HepG2 (cell line): Measurements from ENCODE around the gene ORC4. TPM values are rescaled to one million over a fixed set of nuclear protein-coding genes. Genes with fewer than 3 reads are reported as not detected.

Experiments used
- ATAC-seq: fragments of 200-7000 bp; cut with Tn5 transposase; 3 replicates; pipeline ENCODE4 v1.9.1; 2020; ENCODE audit warnings: mild to moderate bottlenecking, moderate library complexity
- BruUV-seq: library from RNA; stranded (reverse); fragments of 400-500 nt; replicated peaks from 2 replicates; lab custom pipeline; 2021; lab: Mats Ljungman, UMichigan
- CTCF ChIA-PET: fragments of 300-600 bp; formaldehyde crosslinking; extraction: SDS; loops from one replicate; lab custom pipeline; 2021; ENCODE audit warnings: low total read pairs, inconsistent platforms, low intra/inter-chr PET ratio; lab: Yijun Ruan, JAX
- POLR2A ChIA-PET: fragments of 350-600 bp; sonication (Branson Sonifier 250); formaldehyde crosslinking; loops from one replicate; lab custom pipeline; 2020; ENCODE audit warnings: antibody characterized with exemption, inconsistent platforms; lab: Yijun Ruan, JAX
- DNase-seq: peaks from one replicate; pipeline ENCODE4 v3.0.0-alpha.2; 2015; ENCODE audit warnings: low spot score
- FAIRE-seq: peaks from 3 replicates; lab custom pipeline; 2011; peaks lifted over from hg19 to GRCh38; lab: Jason Lieb, UNC
- H2AFZ ChIP-seq: one replicate; pipeline ENCODE4 v1.6.1; 2011; ENCODE audit warnings: low read length, inconsistent platforms
- H3K27ac ChIP-seq: fragments of 300-600 bp; 3 replicates; pipeline ENCODE4 v1.8.0; 2011; ENCODE audit warnings: mixed run types, mild to moderate bottlenecking, mixed read lengths, low read length, inconsistent platforms; ENCODE audit not compliant: insufficient read depth; ENCODE audit errors: extremely low read length
- H3K27me3 ChIP-seq, 2 experiments: fragments of 200-600 bp in 1 of 2; 2 replicates in 1 of 2; 3 replicates in 1 of 2; pipeline versions ENCODE4 v1.6.0 to v1.8.0; 2011; ENCODE audit warnings: low read length in 2 of 2, mild to moderate bottlenecking in 2 of 2, moderate library complexity in 2 of 2, inconsistent platforms in 1 of 2; ENCODE audit not compliant: insufficient read depth in 2 of 2, control insufficient read depth in 1 of 2
- H3K36me3 ChIP-seq, 2 experiments: fragments of 200-600 bp in 1 of 2; replicated peaks in 1 of 2; 2 replicates in 1 of 2; 3 replicates in 1 of 2; pipeline versions ENCODE4 v1.5.1 to v1.8.0; 2011; ENCODE audit warnings: low read length in 2 of 2, inconsistent platforms in 1 of 2; ENCODE audit not compliant: insufficient read depth in 2 of 2, control insufficient read depth in 1 of 2
- H3K4me1 ChIP-seq: 2 replicates; pipeline ENCODE4 v1.5.1; 2012; ENCODE audit warnings: low read length, inconsistent platforms; ENCODE audit not compliant: insufficient read depth
- H3K4me2 ChIP-seq: 2 replicates; pipeline ENCODE4 v1.6.0; 2011; ENCODE audit warnings: low read depth, low read length, inconsistent platforms
- H3K4me3 ChIP-seq, 3 experiments: fragments of 200-600 bp in 1 of 3; sonication (generic), shearing (Covaris generic) in 1 of 3; replicated peaks in 1 of 3; 2 replicates each; pipeline ENCODE4 v1.5.1; 2011 to 2016; ENCODE audit warnings: low read length in 3 of 3, inconsistent platforms in 2 of 3, low read depth in 2 of 3, mild to moderate bottlenecking in 2 of 3, control low read depth in 1 of 3, mixed read lengths in 1 of 3; ENCODE audit not compliant: insufficient read depth in 1 of 3
- H3K79me2 ChIP-seq: one replicate; pipeline ENCODE4 v1.6.1; 2011; ENCODE audit warnings: low read length, inconsistent platforms; ENCODE audit not compliant: insufficient read depth
- H3K9ac ChIP-seq: 2 replicates; pipeline ENCODE4 v1.6.0; 2011; ENCODE audit warnings: mild to moderate bottlenecking, low read depth, low read length, inconsistent platforms; ENCODE audit not compliant: insufficient read depth
- H3K9me3 ChIP-seq: 2 replicates; pipeline ENCODE4 v1.5.1; 2012; ENCODE audit warnings: mild to moderate bottlenecking, low read length
- H4K20me1 ChIP-seq: 2 replicates; pipeline ENCODE4 v1.6.0; 2011; ENCODE audit warnings: inconsistent platforms, mild to moderate bottlenecking, low read length, moderate library complexity; ENCODE audit not compliant: insufficient read depth
- ATF7 ChIP-seq, 2 experiments: fragments of 450-650 bp in 1 of 2; sonication (generic) in 1 of 2; formaldehyde crosslinking in 1 of 2; IDR thresholded peaks; 2 replicates each; pipeline versions ENCODE4 v1.4.0 to v1.6.1; 2016 to 2020; ENCODE audit warnings: antibody characterized with exemption in 1 of 2, mild to moderate bottlenecking in 1 of 2, missing genetic modification reagents in 1 of 2
- FOXP1 ChIP-seq, 2 experiments: fragments of 450-650 bp in 1 of 2; IDR thresholded peaks; 2 replicates each; pipeline ENCODE4 v1.6.1; 2017 to 2018; ENCODE audit warnings: antibody characterized with exemption in 1 of 2
- HNRNPK ChIP-seq: fragments of 200-400 bp; formaldehyde crosslinking; IDR thresholded peaks from 2 replicates; pipeline ENCODE4 v1.6.1; 2018; ENCODE audit warnings: low read length, low read depth, moderate library complexity, mild to moderate bottlenecking; ENCODE audit not compliant: poor library complexity, severe bottlenecking
- KAT2B ChIP-seq: fragments of 150-350 bp; IDR thresholded peaks from 2 replicates; pipeline ENCODE4 v1.6.1; 2014; ENCODE audit warnings: low read depth, low read length, borderline replicate concordance
- KAT8 ChIP-seq: IDR thresholded peaks from 2 replicates; pipeline ENCODE4 v1.6.1; 2016; ENCODE audit warnings: missing genetic modification reagents, missing compliant biosample characterization
- MED1 ChIP-seq: sonication (generic); formaldehyde crosslinking; IDR thresholded peaks from 2 replicates; pipeline ENCODE4 v1.4.0; 2020; ENCODE audit warnings: missing genetic modification reagents
- PATZ1 ChIP-seq: sonication (generic); formaldehyde crosslinking; IDR thresholded peaks from 2 replicates; pipeline ENCODE4 v1.4.0; 2020; ENCODE audit warnings: missing genetic modification reagents
- STAT6 ChIP-seq: sonication (generic); formaldehyde crosslinking; IDR thresholded peaks from 2 replicates; pipeline ENCODE4 v1.4.0; 2020; ENCODE audit warnings: missing genetic modification reagents, mild to moderate bottlenecking, borderline replicate concordance
- ZNF33A ChIP-seq: sonication (generic); formaldehyde crosslinking; IDR thresholded peaks from 2 replicates; pipeline ENCODE4 v1.5.1; 2020; ENCODE audit warnings: missing genetic modification reagents, mild to moderate bottlenecking, moderate library complexity, borderline replicate concordance
- ZNF558 ChIP-seq: sonication (generic); formaldehyde crosslinking; IDR thresholded peaks from 2 replicates; pipeline ENCODE4 v1.9.0; 2022; ENCODE audit warnings: mild to moderate bottlenecking, missing genetic modification reagents, borderline replicate concordance
- ZNF639 ChIP-seq: conservative IDR thresholded peaks from 2 replicates; pipeline ENCODE4 v1.6.1; 2018; ENCODE audit warnings: missing genetic modification reagents
- ZNF660 ChIP-seq: sonication (generic); formaldehyde crosslinking; IDR thresholded peaks from 2 replicates; pipeline ENCODE4 v1.5.1; 2020; ENCODE audit warnings: mild to moderate bottlenecking, low read depth, missing genetic modification reagents, borderline replicate concordance
- WGBS: methylation state at CpG from one replicate; pipeline ENCODE4 v1.1.6; 2017; ENCODE audit warnings: low lambda C conversion rate; 5-methylcytosine and 5-hydroxymethylcytosine counted together
- in situ Hi-C: cut with HindIII; loops from 2 replicates; pipeline ENCODE4 v1.10.0; 2017; ENCODE audit warnings: low pct_unique_long_range_greater_than_20kb; ENCODE audit not compliant: extremely low pct_ligation_motif_present
- intact Hi-C: fragments of 100-400 bp; cut with micrococcal nuclease; formaldehyde crosslinking; loops from one replicate; pipeline ENCODE4 v1.10.0; 2022; ENCODE audit not compliant: unreplicated experiment
- polyA plus RNA-seq, 8 experiments: library from polyadenylated mRNA; depleted of rRNA in 3 of 8; stranded (reverse) in 7 of 8; unstranded in 1 of 8; fragments of >200 nt; fragmentation: Illumina TruSeq in 4 of 8; extraction: Trizol in 4 of 8; gene quantifications; 2 replicates each; pipeline versions ENCODE4 v1.2.1 to v1.2.3, GENCODE V29; 2011 to 2016; ENCODE audit warnings: low read depth in 4 of 8, missing spikeins in 1 of 8, mixed read lengths in 1 of 8; ENCODE audit not compliant: insufficient read depth in 1 of 8
- total RNA-seq, 5 experiments: library from RNA; depleted of rRNA; stranded (reverse); fragments of >200 nt; fragmentation: Illumina TruSeq; extraction: Trizol; gene quantifications; 2 replicates each; pipeline ENCODE4 v1.2.3, GENCODE V29; 2016; ENCODE audit warnings: low read depth in 1 of 5
- TF ChIP-seq, protein P1 (sequence below), 2 experiments: IDR thresholded peaks; 2 replicates each; pipeline ENCODE4 v1.6.1; 2011 to 2012; ENCODE audit warnings: low read length in 2 of 2, borderline replicate concordance in 1 of 2, low read depth in 1 of 2, mild to moderate bottlenecking in 1 of 2, moderate library complexity in 1 of 2

ORC4 gene
- total and polyA plus RNA-seq, 2 of the 13 experiments (the other 11 are each of a cell fraction or from before 2014, with no cell fraction given) = 28.6 to 84.8 TPM

- Histone ChIP-seq H3K36me3 (no peaks in the 10 kb centered on the region), H2AFZ (no peak overlapping the region), H3K79me2 (peaks cover 88% of the 10 kb centered on the region), H3K9me3 (no peaks in the 10 kb centered on the region), H3K4me1 (peaks cover 57% of the 10 kb centered on the region), H3K27me3 (peaks cover 0 to 6% of the 10 kb centered on the region in 2 experiments; a peak in 1 of 5 replicates), H3K4me2 (peak overlapping the region; percentile 72), H3K9ac (peak overlapping the region; percentile 85), H3K4me3 (peak overlapping the region; percentile 88 to 96 (median 93)), H4K20me1 (peaks cover 24% of the 10 kb centered on the region), H3K27ac (peak overlapping the region; percentile 82)
- intact Hi-C loops (loop anchor here (2.0 to 5.0 kb wide), 4 partner anchors 95 to 1565 kb away; partner anchors contain the start of genes EPC2 and MMADHC), in situ Hi-C loops (no loop called here)
- ATAC-seq (no peak), FAIRE-seq (no peak), DNase-seq (no peak)
- ChIA-PET POLR2A (interaction anchor here (0.6 to 2.1 kb wide), 3 partner anchors 487 to 624 kb away, joined by 3 to 25 read pairs (median 13); no protein-coding TSS in a partner anchor), CTCF (no interaction called here)
- 0% methylated on average over 3 of the region's 3 CpGs for WGBS
- BruUV-seq = no TSS peak
- TF ChIP-seq KAT8 (CRISPR knock-in tag) (peak; percentile 27; the same call in 1 of the 2 replicates), ZNF33A (CRISPR knock-in tag) (0 out of 2 replicates have a peak, but pooled peaks have one; percentile 48), ATF7 (IDR thresholded peaks at IDR 0.05) (no peak), ATF7 (CRISPR knock-in tag; IDR thresholded peaks at IDR 0.05) (no peak), ZNF639 (CRISPR knock-in tag) (no peak), FOXP1 (IDR thresholded peaks at IDR 0.05) (no peak), FOXP1 (CRISPR knock-in tag; IDR thresholded peaks at IDR 0.05) (no peak), MED1 (CRISPR knock-in tag) (no peak), KAT2B (no peak), ZNF660 (CRISPR knock-in tag) (no peak), PATZ1 (CRISPR knock-in tag) (peak; percentile 38; the same call in 1 of the 2 replicates), HNRNPK (peak; percentile 34), STAT6 (no peak), ZNF558 (no peak)
- TF ChIP-seq, protein P1, sequence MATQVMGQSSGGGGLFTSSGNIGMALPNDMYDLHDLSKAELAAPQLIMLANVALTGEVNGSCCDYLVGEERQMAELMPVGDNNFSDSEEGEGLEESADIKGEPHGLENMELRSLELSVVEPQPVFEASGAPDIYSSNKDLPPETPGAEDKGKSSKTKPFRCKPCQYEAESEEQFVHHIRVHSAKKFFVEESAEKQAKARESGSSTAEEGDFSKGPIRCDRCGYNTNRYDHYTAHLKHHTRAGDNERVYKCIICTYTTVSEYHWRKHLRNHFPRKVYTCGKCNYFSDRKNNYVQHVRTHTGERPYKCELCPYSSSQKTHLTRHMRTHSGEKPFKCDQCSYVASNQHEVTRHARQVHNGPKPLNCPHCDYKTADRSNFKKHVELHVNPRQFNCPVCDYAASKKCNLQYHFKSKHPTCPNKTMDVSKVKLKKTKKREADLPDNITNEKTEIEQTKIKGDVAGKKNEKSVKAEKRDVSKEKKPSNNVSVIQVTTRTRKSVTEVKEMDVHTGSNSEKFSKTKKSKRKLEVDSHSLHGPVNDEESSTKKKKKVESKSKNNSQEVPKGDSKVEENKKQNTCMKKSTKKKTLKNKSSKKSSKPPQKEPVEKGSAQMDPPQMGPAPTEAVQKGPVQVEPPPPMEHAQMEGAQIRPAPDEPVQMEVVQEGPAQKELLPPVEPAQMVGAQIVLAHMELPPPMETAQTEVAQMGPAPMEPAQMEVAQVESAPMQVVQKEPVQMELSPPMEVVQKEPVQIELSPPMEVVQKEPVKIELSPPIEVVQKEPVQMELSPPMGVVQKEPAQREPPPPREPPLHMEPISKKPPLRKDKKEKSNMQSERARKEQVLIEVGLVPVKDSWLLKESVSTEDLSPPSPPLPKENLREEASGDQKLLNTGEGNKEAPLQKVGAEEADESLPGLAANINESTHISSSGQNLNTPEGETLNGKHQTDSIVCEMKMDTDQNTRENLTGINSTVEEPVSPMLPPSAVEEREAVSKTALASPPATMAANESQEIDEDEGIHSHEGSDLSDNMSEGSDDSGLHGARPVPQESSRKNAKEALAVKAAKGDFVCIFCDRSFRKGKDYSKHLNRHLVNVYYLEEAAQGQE (IDR thresholded peaks at IDR 0.05; ENCODE audit: borderline replicate concordance in 1 of 2, low read depth in 1 of 2, low read length in 2 of 2) = no peak
Observed at GRCh38 chr2:148021886-148022285, 1.3 kb upstream of the ORC4 start.
